Activated T-cell treated with anti-CD3 and anti-CD28 coated beads, Interleukin-2, amount 50 U/mL, for 4 hours (primary cell): Measurements from ENCODE around the gene FAM89B. TPM values are rescaled to one million over a fixed set of nuclear protein-coding genes. Genes with fewer than 3 reads are reported as not detected.

Experiments used
- ATAC-seq, 2 donors: fragments of 200-7000 bp; cut with Tn5 transposase; one replicate each; pipeline ENCODE4 v1.10.0; 2021
- DNase-seq: peaks from one replicate; pipeline ENCODE4 v3.0.0-alpha.2; 2020
- H3K27me3 Mint-ChIP-seq: one replicate; pipeline ENCODE4 v1.8.0; 2021; ENCODE audit warnings: low read depth, mixed read lengths
- H3K36me3 Mint-ChIP-seq: one replicate; pipeline ENCODE4 v1.8.0; 2022; ENCODE audit warnings: mixed read lengths; ENCODE audit not compliant: insufficient read depth
- H3K4me1 Mint-ChIP-seq: one replicate; pipeline ENCODE4 v1.8.0; 2021; ENCODE audit warnings: low read depth, mixed read lengths
- H3K4me3 Mint-ChIP-seq: one replicate; pipeline ENCODE4 v1.8.0; 2021; ENCODE audit warnings: mild to moderate bottlenecking, moderate library complexity, mixed read lengths
- H3K9me3 Mint-ChIP-seq: one replicate; pipeline ENCODE4 v1.8.0; 2021; ENCODE audit warnings: mixed read lengths
- total RNA-seq, 3 donors: library from RNA; stranded (reverse); gene quantifications; one replicate each; pipeline ENCODE4 v1.2.1, GENCODE V29; 2021

FAM89B gene
- total RNA-seq, 3 donors from 2014 or later, result 27.4 to 32.0 (median 28.6) TPM

DNA sequence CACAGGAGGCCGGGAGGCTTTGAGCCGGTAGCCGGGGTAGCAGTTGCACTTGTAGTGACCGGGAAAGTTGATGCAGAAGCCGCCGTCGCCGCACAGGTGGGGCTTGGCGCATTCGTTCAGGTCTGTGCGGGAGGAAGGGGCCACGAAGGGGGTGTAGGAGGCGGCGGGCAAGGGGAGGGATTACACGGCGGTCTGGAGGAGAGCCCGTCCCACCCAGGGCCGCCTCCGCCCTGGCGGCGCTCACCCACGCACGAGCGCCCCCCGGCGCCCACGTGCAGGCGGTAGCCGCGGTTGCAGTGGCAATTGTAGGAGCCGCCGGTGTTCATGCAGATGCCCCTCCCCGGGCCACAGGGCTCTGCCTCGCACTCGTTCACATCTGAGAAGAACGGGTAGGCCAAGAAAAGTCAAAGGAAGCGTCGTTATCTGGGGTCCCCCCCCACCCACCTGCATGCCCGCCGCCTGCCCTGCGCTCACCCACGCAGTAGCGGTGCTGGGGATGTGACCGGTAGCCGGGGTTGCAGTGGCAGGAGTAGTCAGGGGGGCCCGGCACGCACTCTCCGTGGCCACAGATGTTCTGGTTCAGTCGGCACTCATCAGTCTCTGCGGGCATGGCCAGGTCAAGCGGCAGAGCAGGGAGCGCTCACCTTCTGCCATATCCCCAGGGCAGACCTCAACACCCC lies 24.8 kb upstream of the FAM89B start:
- ATAC-seq (no peak), DNase-seq (no peak)
- Mint-ChIP-seq H3K9me3 (no peaks in the 10 kb centered on the region), H3K4me3 (no peak overlapping the region), H3K36me3 (peaks cover 4% of the 10 kb centered on the region), H3K4me1 (peaks cover 60% of the 10 kb centered on the region), H3K27me3 (no peaks in the 10 kb centered on the region)

DNA sequence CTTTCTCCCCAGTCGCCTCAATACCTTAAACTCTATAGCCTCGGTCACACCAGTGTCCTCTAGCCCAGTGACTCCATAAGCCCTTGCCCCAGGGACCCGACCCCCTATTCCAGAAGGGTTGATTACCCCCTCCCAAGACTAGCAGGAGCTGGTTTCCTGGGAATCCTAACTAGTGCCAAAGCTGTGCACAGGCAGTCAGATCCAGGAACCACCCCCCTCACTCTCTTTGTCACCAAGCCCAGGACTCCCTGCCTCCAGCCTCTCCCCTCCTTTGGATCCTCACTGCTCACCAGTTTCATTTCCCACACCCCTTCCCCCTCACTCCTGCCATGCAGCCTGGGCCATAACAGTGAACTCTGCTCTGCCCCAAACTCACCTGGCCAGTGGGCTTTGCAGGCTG lies 23.9 kb upstream of the FAM89B start:
- peak overlapping the region; percentile 2 for H3K4me3 Mint-ChIP-seq
- H3K9me3 Mint-ChIP-seq, result no peaks in the 10 kb centered on the region
- peaks cover 66% of the 10 kb centered on the region for H3K4me1 Mint-ChIP-seq
- no peak for DNase-seq
- no peak for ATAC-seq
- no peaks in the 10 kb centered on the region for H3K27me3 Mint-ChIP-seq
- H3K36me3 Mint-ChIP-seq, result peaks cover 3% of the 10 kb centered on the region

DNA sequence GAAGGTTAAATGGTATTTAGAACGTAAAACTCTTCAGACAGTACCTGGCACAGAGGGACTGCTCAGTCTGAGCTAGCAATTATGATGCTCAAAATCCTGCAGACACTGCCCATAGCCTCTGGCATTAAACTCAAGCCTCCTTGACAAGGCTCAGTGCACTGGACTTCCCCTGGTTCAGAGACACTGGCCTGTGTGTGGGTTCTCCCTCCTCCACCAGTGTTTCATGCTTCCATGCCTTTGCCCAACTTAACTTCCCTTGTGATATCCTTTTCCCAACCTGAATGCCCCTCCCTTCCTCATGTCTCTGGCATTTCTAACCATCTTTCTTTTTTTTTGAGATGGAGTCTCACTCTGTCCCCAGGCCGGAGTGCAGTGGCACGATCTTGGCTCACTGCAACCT lies 23.2 kb upstream of the FAM89B start:
- H3K4me3 Mint-ChIP-seq, result no peak overlapping the region
- peaks cover 65% of the 10 kb centered on the region for H3K4me1 Mint-ChIP-seq
- no peak for ATAC-seq
- no peaks in the 10 kb centered on the region for H3K9me3 Mint-ChIP-seq
- H3K27me3 Mint-ChIP-seq, result no peaks in the 10 kb centered on the region
- DNase-seq, result no peak
- H3K36me3 Mint-ChIP-seq, result peaks cover 3% of the 10 kb centered on the region

DNA sequence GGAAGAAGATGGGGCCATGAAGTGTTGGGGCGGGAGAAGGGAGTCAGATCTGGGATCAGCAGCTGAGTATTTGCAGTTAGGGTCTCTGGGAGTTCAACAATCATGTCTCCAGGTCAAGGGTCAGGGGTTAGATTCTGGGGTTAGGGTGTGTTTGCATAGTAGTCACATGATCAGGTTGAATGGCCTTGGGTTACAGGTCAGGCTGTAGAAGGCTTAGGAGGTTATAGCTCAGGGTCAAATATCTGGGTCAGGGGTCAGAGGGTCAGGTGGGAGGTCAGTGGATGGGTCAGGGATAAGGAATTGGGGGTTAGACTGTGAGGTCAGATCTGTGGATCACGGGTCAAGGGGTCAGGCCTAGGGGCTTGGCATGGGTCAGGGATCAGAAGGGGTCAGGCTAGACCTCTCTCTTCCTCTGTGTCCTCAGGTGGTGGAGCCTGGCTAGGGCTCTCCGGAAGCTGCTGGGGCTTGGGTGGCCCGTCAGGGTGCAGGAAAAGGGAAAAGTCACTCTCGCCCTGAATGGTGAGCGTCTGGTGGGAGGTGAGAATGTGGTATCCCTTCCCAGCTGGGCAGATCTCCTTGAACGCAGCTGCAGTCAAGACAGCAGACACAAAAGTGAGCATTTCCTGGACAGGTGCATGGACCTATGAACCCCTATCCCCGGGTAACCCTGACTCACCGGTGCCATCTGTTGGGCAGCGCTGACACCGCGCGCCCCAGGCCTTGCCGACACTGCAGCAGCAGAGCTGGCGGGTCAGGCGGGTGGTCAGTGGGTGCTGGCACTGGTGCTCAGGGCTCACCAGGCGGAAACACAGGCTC lies 20.6 kb upstream of the FAM89B start:
- ATAC-seq (peak; percentile 40 to 46), DNase-seq (peak; percentile 62)
- Mint-ChIP-seq H3K4me1 (peaks cover 69% of the 10 kb centered on the region), H3K9me3 (no peaks in the 10 kb centered on the region), H3K27me3 (no peaks in the 10 kb centered on the region), H3K36me3 (peaks cover 3% of the 10 kb centered on the region), H3K4me3 (no peak overlapping the region)

DNA sequence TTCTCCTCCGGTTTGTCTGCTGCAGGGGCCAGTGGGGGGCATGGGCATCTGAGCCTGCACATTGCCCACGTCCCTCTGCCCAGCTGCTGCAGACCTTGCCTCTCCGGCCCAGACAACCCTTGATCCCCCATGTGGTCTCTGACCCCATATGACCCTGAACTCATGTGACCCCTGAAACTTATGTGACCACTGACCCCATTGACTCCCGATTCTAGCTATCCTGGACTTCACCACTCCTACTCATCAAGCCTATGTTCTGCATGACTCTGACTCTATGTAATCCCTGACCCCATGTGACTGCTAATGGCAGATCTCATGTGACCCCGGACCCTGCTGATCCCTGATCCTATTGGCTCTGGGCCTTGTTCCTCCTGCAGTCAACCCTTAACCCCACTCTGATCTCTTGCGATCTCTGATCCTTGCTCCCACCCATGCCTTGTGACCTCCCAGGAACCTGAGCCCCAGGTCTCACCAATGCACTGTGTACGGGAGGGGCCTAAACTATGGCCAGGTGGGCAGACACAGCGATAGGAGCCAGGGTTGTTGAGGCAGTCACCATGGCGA lies 19.9 kb upstream of the FAM89B start:
- ATAC-seq, result no peak
- H3K4me3 Mint-ChIP-seq, result no peak overlapping the region

DNA sequence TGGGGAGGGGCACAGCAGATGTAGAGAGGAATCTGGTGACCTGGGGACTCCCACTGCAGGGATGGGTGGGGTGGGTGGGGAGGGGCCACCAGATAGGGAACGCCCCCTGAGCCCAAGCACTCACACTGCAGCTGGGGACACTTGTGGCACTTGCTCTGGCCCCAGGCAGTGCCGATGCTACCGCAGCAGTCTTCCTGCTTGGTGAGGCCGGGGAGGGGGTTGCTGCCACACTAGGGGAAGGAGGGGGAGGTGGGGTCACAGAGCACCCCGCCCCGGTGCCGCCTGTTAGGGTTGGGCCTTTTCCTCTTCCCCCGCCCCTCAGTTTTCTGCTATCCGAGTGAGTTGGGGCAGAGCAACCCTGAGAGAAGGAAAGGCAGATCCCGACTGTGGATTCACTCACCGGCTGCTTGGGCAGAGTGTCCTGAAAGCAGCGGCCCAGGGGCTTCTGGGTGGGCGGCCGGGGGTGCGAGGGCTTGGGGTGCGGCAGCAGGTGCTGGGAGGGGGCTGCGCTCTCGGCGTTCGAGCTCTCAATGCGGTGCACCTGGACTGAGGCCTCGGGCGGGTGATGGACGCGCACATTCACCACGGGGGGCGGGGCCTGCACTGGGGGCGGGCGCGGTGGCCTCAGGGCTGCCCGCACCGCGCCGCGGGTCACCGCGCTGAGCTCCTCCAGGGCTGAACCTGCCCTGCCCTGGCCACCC lies 18.9 kb upstream of the FAM89B start:
- ATAC-seq, result peak; percentile 30 to 33
- Mint-ChIP-seq H3K4me3 (no peak overlapping the region), H3K27me3 (no peaks in the 10 kb centered on the region), H3K36me3 (peaks cover 3% of the 10 kb centered on the region), H3K9me3 (no peaks in the 10 kb centered on the region), H3K4me1 (peaks cover 64% of the 10 kb centered on the region)
- DNase-seq, result peak; percentile 61

More for the DNA sequence above, 19.9 kb upstream of the FAM89B start:
- Mint-ChIP-seq H3K36me3 (peaks cover 3% of the 10 kb centered on the region), H3K27me3 (no peaks in the 10 kb centered on the region), H3K9me3 (no peaks in the 10 kb centered on the region), H3K4me1 (peaks cover 70% of the 10 kb centered on the region)
- no peak for DNase-seq

DNA sequence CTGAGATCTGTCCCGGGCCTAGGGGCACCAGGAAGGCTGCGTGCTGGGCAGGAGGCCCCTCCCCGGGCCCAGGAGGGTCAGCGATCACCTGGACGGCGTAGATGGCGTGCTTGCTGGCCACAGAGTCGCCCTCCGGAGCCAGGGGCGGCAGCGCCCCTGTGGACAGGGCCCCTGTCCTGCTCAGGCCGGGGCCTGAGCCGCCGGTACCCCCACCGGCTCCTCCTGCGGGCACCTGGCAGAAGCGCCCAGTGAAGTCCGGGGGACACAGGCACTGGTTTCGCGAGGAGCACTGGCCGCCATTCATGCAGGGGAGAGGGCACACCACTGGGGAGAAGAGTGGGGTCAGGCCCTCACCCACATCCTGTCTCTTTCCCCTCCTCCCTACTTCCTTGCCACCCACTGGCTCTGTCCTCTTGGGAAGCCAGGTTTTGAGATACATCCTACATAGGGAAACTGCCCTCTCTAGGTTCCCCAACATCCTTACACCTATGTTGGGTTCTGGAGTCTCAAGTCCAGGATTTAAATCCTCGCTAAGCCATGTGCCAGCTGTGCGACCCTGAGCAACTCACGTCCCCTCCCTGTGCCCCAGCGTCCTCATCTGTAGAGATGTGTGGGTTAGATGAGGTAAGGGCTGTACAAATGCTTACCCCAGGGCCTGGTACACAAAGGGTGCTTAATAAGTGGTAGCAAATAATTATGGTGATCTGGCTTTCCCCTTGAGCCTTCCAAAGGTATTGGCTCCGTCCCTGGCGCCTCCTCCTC lies 18.1 kb upstream of the FAM89B start:
- DNase-seq (no peak), ATAC-seq (no peak)
- Mint-ChIP-seq H3K36me3 (peaks cover 3% of the 10 kb centered on the region), H3K9me3 (no peaks in the 10 kb centered on the region), H3K27me3 (no peaks in the 10 kb centered on the region), H3K4me1 (peaks cover 61% of the 10 kb centered on the region), H3K4me3 (peak overlapping the region; percentile 57)

DNA sequence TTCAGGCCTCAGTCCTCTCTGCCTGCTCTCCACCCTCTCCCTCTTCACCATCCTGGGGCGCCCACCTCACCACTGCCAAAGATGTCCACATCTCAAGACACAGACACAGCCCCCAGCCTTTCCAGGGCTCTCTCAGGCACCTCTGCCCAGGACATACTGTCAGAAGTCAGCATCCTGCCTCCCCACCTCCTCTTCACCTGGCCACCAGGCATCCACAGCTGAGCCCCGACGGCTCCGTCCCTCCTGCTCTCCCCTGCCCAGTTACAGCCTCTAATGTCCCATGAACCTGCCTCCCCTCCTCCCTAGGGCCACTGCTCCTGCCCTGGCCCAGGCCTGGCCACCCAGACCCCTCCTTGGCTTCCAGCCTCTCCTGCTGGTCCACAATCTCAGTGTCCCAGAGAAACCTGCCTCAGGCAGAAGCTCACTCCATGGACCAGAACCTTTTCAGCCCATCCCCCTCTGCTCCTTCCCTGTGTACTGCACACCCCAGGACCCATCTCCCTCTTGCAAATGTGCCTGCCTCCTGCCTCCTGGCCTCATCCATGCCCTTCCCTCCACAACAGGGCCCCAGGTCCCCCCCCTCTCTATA lies 17.4 kb upstream of the FAM89B start:
- peaks cover 65% of the 10 kb centered on the region for H3K4me1 Mint-ChIP-seq
- DNase-seq, result no peak
- no peaks in the 10 kb centered on the region for H3K27me3 Mint-ChIP-seq
- peaks cover 3% of the 10 kb centered on the region for H3K36me3 Mint-ChIP-seq
- H3K9me3 Mint-ChIP-seq, result no peaks in the 10 kb centered on the region
- H3K4me3 Mint-ChIP-seq, result peak overlapping the region; percentile 57
- ATAC-seq, result no peak

DNA sequence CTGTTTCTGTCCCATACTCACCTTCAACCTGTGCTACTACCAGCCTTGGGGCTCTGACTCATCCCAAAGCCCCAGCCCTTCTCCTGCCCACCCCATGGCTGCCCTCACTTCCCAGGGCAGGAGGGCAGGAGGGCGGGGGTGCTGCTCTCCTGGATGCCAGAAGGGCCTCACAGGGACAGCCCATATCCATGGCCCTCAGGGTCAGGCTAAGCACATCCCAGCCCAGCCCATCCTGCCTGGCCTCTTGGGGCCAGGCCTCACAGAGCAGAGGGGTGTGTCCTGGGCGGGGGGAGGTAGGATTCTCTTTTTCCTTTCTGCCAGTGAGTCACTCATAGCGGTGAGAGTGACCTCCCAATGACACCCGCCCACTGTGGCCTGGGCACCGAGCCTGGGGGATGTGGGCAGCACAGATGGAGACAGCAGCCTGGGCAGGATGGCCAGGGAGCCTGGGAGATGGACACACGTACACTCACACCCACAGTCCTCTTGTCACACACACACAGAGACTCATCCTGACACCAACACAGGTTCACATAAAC lies 16.6 kb upstream of the FAM89B start:
- no peaks in the 10 kb centered on the region for H3K27me3 Mint-ChIP-seq
- DNase-seq (no peak), ATAC-seq (no peak)
- peaks cover 2% of the 10 kb centered on the region for H3K36me3 Mint-ChIP-seq
- no peaks in the 10 kb centered on the region for H3K9me3 Mint-ChIP-seq
- H3K4me1 Mint-ChIP-seq, result peaks cover 73% of the 10 kb centered on the region
- peak overlapping the region; percentile 81 for H3K4me3 Mint-ChIP-seq

DNA sequence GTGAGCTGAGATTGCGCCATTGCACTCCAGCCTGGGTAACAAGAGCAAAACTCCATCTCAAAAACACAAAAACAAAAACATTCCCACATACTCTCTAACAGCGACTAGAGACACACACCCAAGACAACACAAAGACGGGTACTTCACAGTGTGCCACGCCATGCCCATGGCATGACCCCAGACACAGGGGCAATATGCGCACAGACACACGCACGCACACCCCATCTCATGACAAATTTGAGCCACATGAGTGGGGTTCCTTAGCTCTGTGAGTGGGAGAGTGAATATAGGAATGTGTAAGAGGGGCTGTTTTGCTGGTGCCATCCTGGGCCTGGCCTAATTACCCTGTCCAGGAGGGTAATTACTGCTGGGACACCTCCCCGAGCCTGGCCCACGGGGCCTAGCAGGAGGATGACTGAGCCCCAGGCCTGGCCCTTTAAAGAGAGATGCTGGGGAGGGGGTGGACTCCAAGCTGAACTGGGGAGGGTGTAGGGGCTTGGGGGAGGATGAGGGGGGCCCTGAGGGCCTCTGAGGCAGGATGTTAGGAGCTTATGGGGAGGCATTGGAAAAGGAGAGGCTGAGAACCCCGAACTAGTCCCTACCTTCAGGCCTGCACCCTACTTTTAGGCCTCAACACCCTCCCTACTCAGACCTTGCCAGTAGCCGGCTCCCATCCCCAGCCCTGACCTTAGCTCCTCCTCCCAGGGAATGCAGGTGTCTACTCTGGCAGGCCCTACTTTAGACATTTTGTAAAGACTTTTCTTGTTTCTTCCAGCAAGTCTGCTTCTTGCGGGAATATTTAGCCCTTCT lies 15.7 kb upstream of the FAM89B start:
- no peaks in the 10 kb centered on the region for H3K36me3 Mint-ChIP-seq
- H3K4me3 Mint-ChIP-seq, result peak overlapping the region; percentile 81
- H3K4me1 Mint-ChIP-seq, result peaks cover 66% of the 10 kb centered on the region
- ATAC-seq, result no peak
- no peak for DNase-seq
- H3K9me3 Mint-ChIP-seq, result no peaks in the 10 kb centered on the region
- no peaks in the 10 kb centered on the region for H3K27me3 Mint-ChIP-seq

DNA sequence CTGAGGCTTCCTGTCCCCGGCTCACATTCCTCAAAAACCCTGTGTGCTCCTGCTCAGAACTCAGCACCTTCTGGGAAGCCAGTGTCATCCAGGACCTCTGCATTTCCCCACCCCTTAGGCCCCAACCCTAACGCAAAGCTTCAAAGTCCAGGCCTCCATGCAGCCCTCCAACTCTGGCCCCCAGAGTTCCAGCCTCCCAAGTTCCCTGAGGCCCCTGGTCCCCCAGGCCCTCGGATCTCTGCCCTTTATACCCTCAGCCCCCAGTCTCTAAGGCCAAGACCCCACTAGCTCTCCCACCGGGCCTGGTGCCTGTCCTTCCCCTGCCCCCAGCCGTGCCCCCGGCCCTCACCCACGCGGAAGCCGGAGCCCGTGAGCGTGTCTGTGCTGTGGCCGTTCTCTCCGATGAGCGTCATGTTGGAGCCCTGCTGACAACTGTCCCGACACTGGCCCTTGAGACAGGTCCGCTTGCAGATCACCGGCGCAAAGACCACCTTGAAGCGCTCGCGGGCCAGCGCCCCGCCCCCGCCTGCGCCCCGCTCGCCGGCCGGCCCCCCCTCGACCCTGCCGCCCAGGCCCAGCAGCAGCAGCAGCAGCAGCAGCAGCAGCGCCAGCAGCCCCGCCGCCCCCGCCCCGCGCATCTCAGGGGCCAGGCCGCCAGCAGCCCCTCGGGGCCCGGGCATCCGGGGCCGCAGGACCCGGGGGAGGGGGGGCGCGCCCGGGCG lies 14.9 kb upstream of the FAM89B start:
- no peak for DNase-seq
- H3K4me1 Mint-ChIP-seq, result peaks cover 61% of the 10 kb centered on the region
- peak overlapping the region; percentile 81 for H3K4me3 Mint-ChIP-seq
- no peaks in the 10 kb centered on the region for H3K9me3 Mint-ChIP-seq
- H3K27me3 Mint-ChIP-seq, result no peaks in the 10 kb centered on the region
- no peaks in the 10 kb centered on the region for H3K36me3 Mint-ChIP-seq
- peak; percentile 16 to 18 for ATAC-seq
